MM.1S (cell line): Measurements from ENCODE around the gene HERC2.

Experiments used
- CTCF ChIP-seq: fragments of 300-600 bp; sonication (generic); IDR thresholded peaks from 2 replicates; pipeline ENCODE4 v1.5.1; 2016; ENCODE audit warnings: antibody characterized with exemption, low read length, mixed read lengths
- EZH2 ChIP-seq: fragments of 300-600 bp; sonication (generic); optimal IDR thresholded peaks from 2 replicates; pipeline ENCODE3; 2017; ENCODE audit warnings: low read depth, mild to moderate bottlenecking, antibody characterized with exemption, low read length, mixed read lengths

GRCh38 chr15:28098360-28098765 lies 223.6 kb downstream of the HERC2 start:
- no peak for TF ChIP-seq CTCF
- TF ChIP-seq EZH2: no peak
